Osteocyte (in vitro differentiated cells): Measurements from ENCODE around the gene MON1B. TPM values are rescaled to one million over a fixed set of nuclear protein-coding genes. Genes with fewer than 3 reads are reported as not detected.
"Not testable (repeated sequence)": the region's sequence is repeated elsewhere in the genome, so short reads cannot be mapped to it uniquely, and the experiment has no call there.

Experiments
- DNase-seq: peaks from one replicate; pipeline ENCODE4 v3.0.0; 2021; ENCODE audit warnings: mixed read lengths; ENCODE audit not compliant: unreplicated experiment; ENCODE audit errors: extremely low spot score
- H3K27ac Mint-ChIP-seq: one replicate; pipeline ENCODE4 v1.8.0; 2021; ENCODE audit warnings: mild to moderate bottlenecking, mixed read lengths; ENCODE audit not compliant: unreplicated experiment
- H3K27me3 Mint-ChIP-seq: one replicate; pipeline ENCODE4 v1.8.0; 2021; ENCODE audit warnings: mixed read lengths; ENCODE audit not compliant: unreplicated experiment
- H3K36me3 Mint-ChIP-seq: one replicate; pipeline ENCODE4 v1.8.0; 2021; ENCODE audit warnings: mixed read lengths; ENCODE audit not compliant: unreplicated experiment
- H3K4me1 Mint-ChIP-seq: one replicate; pipeline ENCODE4 v1.8.0; 2021; ENCODE audit warnings: mixed read lengths; ENCODE audit not compliant: unreplicated experiment
- H3K4me3 Mint-ChIP-seq: one replicate; pipeline ENCODE4 v1.8.0; 2021; ENCODE audit warnings: mild to moderate bottlenecking, moderate library complexity, mixed read lengths; ENCODE audit not compliant: unreplicated experiment
- H3K9me3 Mint-ChIP-seq: one replicate; pipeline ENCODE4 v1.8.0; 2021; ENCODE audit warnings: mixed read lengths; ENCODE audit not compliant: unreplicated experiment
- total RNA-seq: library from RNA; stranded (reverse); gene quantifications from 2 replicates; pipeline ENCODE4 v1.2.1, GENCODE V29; 2021
- TF ChIP-seq, protein P1 (sequence below): fragments of 200-600 bp; sonication (generic); IDR thresholded peaks from 2 replicates; pipeline ENCODE4 v1.5.0; 2021; ENCODE audit warnings: antibody characterized with exemption, mild to moderate bottlenecking, moderate library complexity

Gene MON1B
- total RNA-seq, 1 donor from 2014 or later: 35.2 TPM

DNA sequence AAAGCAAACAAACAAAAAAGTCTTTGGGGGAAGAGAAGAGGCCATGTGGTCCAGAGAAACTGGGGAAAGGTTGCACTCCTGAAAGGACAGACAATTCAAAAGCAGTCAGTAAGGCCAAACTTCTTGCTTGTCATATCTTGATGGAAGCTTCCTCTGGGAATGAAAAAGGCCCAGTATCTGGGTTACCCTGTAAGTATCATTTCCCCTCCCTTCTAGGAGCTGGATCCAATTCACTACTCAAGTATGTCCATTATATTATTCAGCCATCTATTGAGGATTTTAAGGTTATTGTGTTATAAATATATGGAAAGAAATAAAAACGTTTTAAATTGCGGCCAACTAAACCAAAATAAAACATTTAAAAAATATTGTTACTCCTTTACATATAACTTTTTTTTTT lies 26.0 kb upstream of the MON1B start:
- H3K4me3 Mint-ChIP-seq: no peak overlapping the region
- no peaks in the 10 kb centered on the region for H3K36me3 Mint-ChIP-seq
- H3K4me1 Mint-ChIP-seq: no peaks in the 10 kb centered on the region
- TF ChIP-seq, protein P1, sequence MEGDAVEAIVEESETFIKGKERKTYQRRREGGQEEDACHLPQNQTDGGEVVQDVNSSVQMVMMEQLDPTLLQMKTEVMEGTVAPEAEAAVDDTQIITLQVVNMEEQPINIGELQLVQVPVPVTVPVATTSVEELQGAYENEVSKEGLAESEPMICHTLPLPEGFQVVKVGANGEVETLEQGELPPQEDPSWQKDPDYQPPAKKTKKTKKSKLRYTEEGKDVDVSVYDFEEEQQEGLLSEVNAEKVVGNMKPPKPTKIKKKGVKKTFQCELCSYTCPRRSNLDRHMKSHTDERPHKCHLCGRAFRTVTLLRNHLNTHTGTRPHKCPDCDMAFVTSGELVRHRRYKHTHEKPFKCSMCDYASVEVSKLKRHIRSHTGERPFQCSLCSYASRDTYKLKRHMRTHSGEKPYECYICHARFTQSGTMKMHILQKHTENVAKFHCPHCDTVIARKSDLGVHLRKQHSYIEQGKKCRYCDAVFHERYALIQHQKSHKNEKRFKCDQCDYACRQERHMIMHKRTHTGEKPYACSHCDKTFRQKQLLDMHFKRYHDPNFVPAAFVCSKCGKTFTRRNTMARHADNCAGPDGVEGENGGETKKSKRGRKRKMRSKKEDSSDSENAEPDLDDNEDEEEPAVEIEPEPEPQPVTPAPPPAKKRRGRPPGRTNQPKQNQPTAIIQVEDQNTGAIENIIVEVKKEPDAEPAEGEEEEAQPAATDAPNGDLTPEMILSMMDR: no peak
- H3K9me3 Mint-ChIP-seq: no peaks in the 10 kb centered on the region
- H3K27me3 Mint-ChIP-seq: peaks cover 24% of the 10 kb centered on the region
- H3K27ac Mint-ChIP-seq: no peak overlapping the region
- DNase-seq: no peak

DNA sequence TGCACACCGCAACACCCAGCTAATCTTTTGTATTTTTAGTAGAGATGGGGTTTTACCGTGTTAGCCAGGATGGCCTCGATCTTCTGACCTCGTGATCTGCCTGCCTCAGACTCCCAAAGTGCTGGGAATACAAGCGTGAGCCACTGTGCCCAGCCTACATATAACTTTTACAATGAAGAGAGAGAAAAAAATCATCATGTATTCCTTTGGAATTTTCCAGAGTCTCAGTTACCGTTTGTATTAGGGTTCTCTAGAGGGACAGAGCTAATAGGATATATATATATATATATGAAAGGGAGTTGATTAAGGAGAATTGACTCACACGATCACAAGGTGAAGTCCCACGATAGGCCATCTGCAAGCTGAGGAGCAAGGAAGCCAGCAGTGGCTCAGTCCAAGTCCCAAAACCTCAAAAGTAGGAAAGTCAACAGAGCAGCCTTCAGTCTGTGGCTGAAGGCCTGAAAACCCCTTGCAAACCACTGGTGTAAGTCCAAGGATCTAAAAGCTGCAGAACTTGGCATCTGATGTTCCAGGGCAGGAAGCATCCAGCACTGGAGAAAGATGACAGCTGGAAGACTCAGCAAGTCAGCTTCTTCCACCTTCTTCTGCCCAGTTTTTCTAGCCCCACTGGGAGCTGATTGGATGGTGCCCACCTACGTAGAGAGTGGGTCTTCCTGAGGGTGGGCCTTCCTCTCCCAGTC lies 25.3 kb upstream of the MON1B start:
- H3K4me3 Mint-ChIP-seq, DNase-seq, H3K9me3 Mint-ChIP-seq, H3K27ac Mint-ChIP-seq, H3K36me3 Mint-ChIP-seq, H3K4me1 Mint-ChIP-seq: not testable (repeated sequence)
- peaks cover 23% of the 10 kb centered on the region for H3K27me3 Mint-ChIP-seq

DNA sequence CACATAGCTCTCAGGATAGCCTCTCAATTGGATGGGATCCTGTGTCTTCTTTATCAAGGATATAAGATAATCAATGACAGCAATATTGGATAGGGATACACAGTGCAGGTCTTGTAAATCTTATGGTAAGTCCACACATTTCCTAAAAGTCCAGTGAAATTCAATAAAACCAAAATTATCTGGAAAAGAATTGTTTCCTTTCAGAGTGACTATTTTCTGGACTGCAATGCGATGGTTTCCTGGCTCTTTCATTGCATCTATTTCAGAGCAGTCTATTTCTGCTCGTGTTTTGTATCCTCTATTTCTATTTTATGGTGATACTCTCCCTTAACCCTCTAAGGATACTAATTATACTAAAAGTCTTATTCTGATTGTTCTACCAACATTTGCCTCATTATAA lies 24.3 kb upstream of the MON1B start:
- Mint-ChIP-seq H3K4me3 (no peak overlapping the region), H3K9me3 (no peaks in the 10 kb centered on the region), H3K27me3 (peaks cover 24% of the 10 kb centered on the region), H3K36me3 (no peaks in the 10 kb centered on the region), H3K4me1 (no peaks in the 10 kb centered on the region), H3K27ac (no peak overlapping the region)
- TF ChIP-seq, protein P1: no peak
- no peak for DNase-seq

DNA sequence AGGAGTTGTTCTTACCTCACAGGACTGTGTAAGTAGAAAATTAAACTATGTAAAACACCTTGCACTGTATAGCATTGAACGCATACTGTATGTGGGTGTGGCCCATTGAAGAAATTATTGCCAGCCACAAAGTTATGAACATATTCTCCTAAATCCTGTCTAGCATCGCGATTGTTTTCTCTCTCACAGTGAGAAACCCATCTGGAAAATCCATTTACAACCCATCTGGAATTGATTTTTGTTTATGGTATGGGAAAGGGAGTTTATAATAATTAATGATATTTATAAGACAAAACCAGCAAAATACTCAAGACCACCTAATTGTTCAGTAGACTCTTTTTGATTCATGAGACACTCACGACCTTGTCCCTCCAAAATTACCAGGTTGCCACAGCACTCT lies 22.1 kb upstream of the MON1B start:
- TF ChIP-seq, protein P1: no peak
- Mint-ChIP-seq H3K36me3 (no peaks in the 10 kb centered on the region), H3K27ac (no peak overlapping the region), H3K4me1 (no peaks in the 10 kb centered on the region), H3K4me3 (no peak overlapping the region), H3K9me3 (no peaks in the 10 kb centered on the region), H3K27me3 (peaks cover 32% of the 10 kb centered on the region)
- DNase-seq: no peak

DNA sequence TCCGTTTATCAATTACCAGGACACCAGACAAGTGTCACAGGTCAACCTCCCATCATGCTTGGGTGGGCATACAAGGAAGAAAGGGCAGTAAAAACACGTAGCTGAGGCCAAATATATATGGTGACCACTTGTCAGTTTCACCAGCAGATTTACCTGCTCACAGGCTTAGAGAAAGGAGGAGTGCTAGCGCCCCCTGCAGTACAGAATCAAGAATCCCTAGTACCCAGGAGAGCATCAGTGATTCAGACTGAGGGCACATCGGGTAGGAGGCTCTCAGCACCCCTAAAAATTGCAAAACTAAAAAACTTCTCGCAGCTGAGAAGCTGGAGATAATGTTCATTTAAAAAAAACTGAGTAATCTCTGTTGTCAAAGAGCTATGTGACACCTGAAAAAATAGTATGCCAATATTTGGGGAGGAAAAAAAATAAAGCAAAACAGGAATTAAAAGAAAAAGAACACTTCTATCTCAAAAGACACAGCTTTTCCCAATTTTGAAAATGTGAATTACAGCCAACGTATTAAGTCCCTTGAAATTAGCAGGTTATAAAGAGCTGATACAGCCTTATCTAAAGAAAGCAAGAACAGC lies 21.2 kb upstream of the MON1B start:
- H3K4me3 Mint-ChIP-seq: no peak overlapping the region
- H3K9me3 Mint-ChIP-seq: no peaks in the 10 kb centered on the region
- no peak overlapping the region for H3K27ac Mint-ChIP-seq
- no peaks in the 10 kb centered on the region for H3K36me3 Mint-ChIP-seq
- no peak for DNase-seq
- no peaks in the 10 kb centered on the region for H3K4me1 Mint-ChIP-seq
- TF ChIP-seq, protein P1: peak; percentile 40
- peaks cover 40% of the 10 kb centered on the region for H3K27me3 Mint-ChIP-seq
